Measurements from ENCODE around the gene TMED1. TPM values are rescaled to one million over a fixed set of nuclear protein-coding genes. Genes with fewer than 3 reads are reported as not detected.
A peak's percentile ranks its signal among the peaks of the same experiment; 100 is the strongest.

TMED1 gene
- total and polyA plus RNA-seq, 9 of the 15 experiments (the other 6 are each of a cell fraction or from before 2014, with no cell fraction given): 0.86 to 30.2 (median 23.5) TPM

GRCh38 chr19:10836479-10837330 lies 693 bp upstream of the TMED1 start (continued):
- TF ChIP-seq ZBTB26 (CRISPR knock-in tag; IDR thresholded peaks at IDR 0.05): no peak
- TF ChIP-seq ESRRB (CRISPR knock-in tag; IDR thresholded peaks at IDR 0.05; ENCODE audit: borderline replicate concordance): no peak
- TF ChIP-seq NUFIP1 (IDR thresholded peaks at IDR 0.05; ENCODE audit: partially characterized antibody): peak; percentile 95
- peak in 1 of 2 experiments; percentile 50; a peak in 1 of 4 replicates for TF ChIP-seq ZMIZ1 (IDR thresholded peaks at IDR 0.05; ENCODE audit: low read depth in 2 of 2, low read length in 2 of 2)
- peak; percentile 33; the same call in 1 of the 2 replicates for TF ChIP-seq ZNF384 (IDR thresholded peaks at IDR 0.05; ENCODE audit: low read depth, low read length)
- TF ChIP-seq ID3 (CRISPR knock-in tag; IDR thresholded peaks at IDR 0.05): peak; percentile 8; the same call in 1 of the 2 replicates
- TF ChIP-seq ID3 (tag; IDR thresholded peaks at IDR 0.05): peak; percentile 97
- TF ChIP-seq FOXA1 (IDR thresholded peaks at IDR 0.05; ENCODE audit: borderline replicate concordance): no peak
- no peak for TF ChIP-seq ARID3A (IDR thresholded peaks at IDR 0.05; ENCODE audit: borderline replicate concordance, low read depth, low read length)
- no peak; the same call in 1 of the 2 replicates for TF ChIP-seq PML (IDR thresholded peaks at IDR 0.05; ENCODE audit: low read length)
- no peak for TF ChIP-seq TAF15 (IDR thresholded peaks at IDR 0.05; ENCODE audit: low read depth, low read length)
- TF ChIP-seq ZNF212 (CRISPR knock-in tag; IDR thresholded peaks at IDR 0.05): no peak

All from K562 (cell line).